OCI-LY1 (cell line): ENCODE measurements around the gene TSR3.

ENCODE experiments used
- EZH2 ChIP-seq: fragments of 200-600 bp; sonication (generic), shearing (Covaris generic); IDR thresholded peaks from 2 replicates; pipeline ENCODE4 v1.8.0; 2017; ENCODE audit warnings: borderline replicate concordance, mixed run types, mild to moderate bottlenecking, antibody characterized with exemption, low read length, moderate library complexity, mixed read lengths
- TF ChIP-seq, protein P1 (sequence below): fragments of 200-600 bp; sonication (generic), shearing (Covaris generic); IDR thresholded peaks from 2 replicates; pipeline ENCODE4 v1.5.1; 2017; ENCODE audit warnings: mild to moderate bottlenecking, antibody characterized with exemption, low read length, moderate library complexity, mixed read lengths

DNA sequence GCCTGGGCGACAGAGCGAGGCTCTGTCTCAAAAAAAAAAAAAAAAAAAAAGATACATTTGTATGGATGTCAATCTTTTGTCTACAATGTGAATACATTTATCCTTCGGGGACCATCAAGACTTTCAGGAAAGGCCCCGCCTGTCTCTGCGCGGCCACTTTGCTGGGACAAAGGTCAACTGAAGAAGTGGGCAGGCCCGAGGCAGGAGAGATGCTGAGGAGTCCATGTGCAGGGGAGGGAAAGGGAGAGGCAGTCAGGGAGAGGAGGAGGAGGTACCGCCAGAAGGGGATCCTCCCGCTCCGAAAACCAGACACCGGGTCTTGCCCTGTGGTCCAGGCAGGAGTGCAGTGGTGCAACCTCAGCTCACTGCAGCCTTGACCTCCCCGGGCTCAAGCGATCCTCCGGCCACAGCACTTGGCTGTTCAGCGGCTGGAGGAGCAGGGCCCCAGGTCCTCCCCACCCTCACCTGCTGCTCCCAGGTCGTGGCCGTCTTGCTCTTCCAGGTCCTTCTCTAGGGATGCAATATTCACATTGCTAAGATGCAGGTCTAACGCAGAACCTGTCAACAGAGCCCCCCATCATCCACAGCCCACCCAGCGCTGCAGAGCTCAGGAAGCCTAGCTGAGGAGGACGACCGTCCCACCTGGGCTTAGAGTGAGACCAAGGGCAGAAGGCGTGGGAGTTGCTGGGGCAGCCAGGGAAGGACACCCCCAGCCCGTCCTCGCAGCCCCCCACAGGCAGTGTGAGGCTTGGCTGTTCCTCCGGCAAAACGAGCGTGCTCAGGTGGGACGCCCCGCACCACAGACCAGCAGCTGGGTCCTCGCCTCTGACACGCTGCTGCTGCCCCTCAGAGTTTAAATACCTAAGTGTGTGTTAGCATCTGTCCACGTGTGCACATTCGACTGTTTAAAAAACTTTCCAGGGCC is 19.6 kb upstream of the TSR3 start:
- TF ChIP-seq EZH2, result no peak
- TF ChIP-seq, protein P1, sequence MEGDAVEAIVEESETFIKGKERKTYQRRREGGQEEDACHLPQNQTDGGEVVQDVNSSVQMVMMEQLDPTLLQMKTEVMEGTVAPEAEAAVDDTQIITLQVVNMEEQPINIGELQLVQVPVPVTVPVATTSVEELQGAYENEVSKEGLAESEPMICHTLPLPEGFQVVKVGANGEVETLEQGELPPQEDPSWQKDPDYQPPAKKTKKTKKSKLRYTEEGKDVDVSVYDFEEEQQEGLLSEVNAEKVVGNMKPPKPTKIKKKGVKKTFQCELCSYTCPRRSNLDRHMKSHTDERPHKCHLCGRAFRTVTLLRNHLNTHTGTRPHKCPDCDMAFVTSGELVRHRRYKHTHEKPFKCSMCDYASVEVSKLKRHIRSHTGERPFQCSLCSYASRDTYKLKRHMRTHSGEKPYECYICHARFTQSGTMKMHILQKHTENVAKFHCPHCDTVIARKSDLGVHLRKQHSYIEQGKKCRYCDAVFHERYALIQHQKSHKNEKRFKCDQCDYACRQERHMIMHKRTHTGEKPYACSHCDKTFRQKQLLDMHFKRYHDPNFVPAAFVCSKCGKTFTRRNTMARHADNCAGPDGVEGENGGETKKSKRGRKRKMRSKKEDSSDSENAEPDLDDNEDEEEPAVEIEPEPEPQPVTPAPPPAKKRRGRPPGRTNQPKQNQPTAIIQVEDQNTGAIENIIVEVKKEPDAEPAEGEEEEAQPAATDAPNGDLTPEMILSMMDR, result no peak
